Activated CD8-positive, alpha-beta memory T cell treated with anti-CD3 and anti-CD28 coated beads for 24 hours (primary cell): ENCODE measurements around the gene STAMBP.
"Not testable (repeated sequence)": the region's sequence is repeated elsewhere in the genome, so short reads cannot be mapped to it uniquely, and the experiment has no call there.

ENCODE experiments used
- DNase-seq: peaks from one replicate; pipeline ENCODE4 v3.0.0-alpha.2; 2020

STAMBP gene

GRCh38 chr2:73828818-73829570, at the start of gene STAMBP:
Gene STAMBP, plus strand, starts transcription at chr2:73828961. Its CDS starts 1,896 bp downstream, at chr2:73830857.
- peak; percentile 92 for DNase-seq

GRCh38 chr2:73779467-73780236, 49.1 kb upstream of the STAMBP start, which contains the start of gene DUSP11:
Gene DUSP11, minus strand, starts transcription at chr2:73780103. Its CDS starts 129 bp downstream, at chr2:73779974.
- DNase-seq = peak; percentile 99

- DNase-seq = no peak
These were observed 48.6 kb upstream of the STAMBP start for GRCh38 chr2:73780237-73780582.

- not testable (repeated sequence) for DNase-seq
These were observed 45.4 kb upstream of the STAMBP start for GRCh38 chr2:73783402-73783801.

- DNase-seq = not testable (repeated sequence)
These were observed 44.9 kb upstream of the STAMBP start, which contains the start of gene C2orf78 for GRCh38 chr2:73783883-73784282. Gene C2orf78, plus strand, starts transcription at chr2:73784183. Its CDS starts 127 bp downstream, at chr2:73784310.

GRCh38 chr2:73811878-73812277, 16.9 kb upstream of the STAMBP start:
- no peak for DNase-seq

GRCh38 chr2:73812635-73813034, 16.1 kb upstream of the STAMBP start:
- DNase-seq = no peak

GRCh38 chr2:73818296-73818695, 10.5 kb upstream of the STAMBP start:
- DNase-seq = no peak

- no peak for DNase-seq
These were observed 7.5 kb upstream of the STAMBP start for GRCh38 chr2:73821227-73821626.

GRCh38 chr2:73821669-73822068, 7.1 kb upstream of the STAMBP start:
- no peak for DNase-seq

GRCh38 chr2:73822276-73822675, 6.5 kb upstream of the STAMBP start:
- no peak for DNase-seq

- no peak for DNase-seq
These were observed 5.8 kb upstream of the STAMBP start for GRCh38 chr2:73822991-73823390.

GRCh38 chr2:73823416-73823815, 5.3 kb upstream of the STAMBP start:
- DNase-seq = no peak

GRCh38 chr2:73823916-73824523, 4.7 kb upstream of the STAMBP start:
- DNase-seq = no peak

GRCh38 chr2:73825408-73825807, 3.4 kb upstream of the STAMBP start:
- no peak for DNase-seq

- DNase-seq = no peak
These were observed 1.7 kb upstream of the STAMBP start for GRCh38 chr2:73827018-73827417.

GRCh38 chr2:73827660-73828388, 937 bp upstream of the STAMBP start:
- DNase-seq = no peak

- DNase-seq = no peak
These were observed 358 bp upstream of the STAMBP start for GRCh38 chr2:73828389-73828817.

GRCh38 chr2:73830871-73831401, 2.2 kb downstream of the STAMBP start:
- DNase-seq = peak; percentile 75

- DNase-seq = no peak
These were observed 4.2 kb downstream of the STAMBP start for GRCh38 chr2:73832930-73833329.

GRCh38 chr2:73836141-73836943, 7.6 kb downstream of the STAMBP start:
- no peak for DNase-seq
